NCI-H446 treated with DMSO at 0.1 percent for 48 hours (cell line): Measurements from ENCODE around the gene OR1J4.
"Not testable (repeated sequence)": the region's sequence is repeated elsewhere in the genome, so short reads cannot be mapped to it uniquely, and the experiment has no call there.

Experiments used
- DNase-seq: peaks from one replicate; lab custom pipeline; 2025; lab: John Stamatoyannopoulos, UW

Gene OR1J4

GRCh38 chr9:122518841-122519240, at the start of gene OR1J4:
TSS of gene OR1J4 (plus strand) at chr9:122519141. CDS start at chr9:122519141, 0 bp downstream.
- DNase-seq, result no peak

- DNase-seq, result no peak
Observed at GRCh38 chr9:122474561-122474960, 44.4 kb upstream of the OR1J4 start.

- DNase-seq, result no peak
Observed at GRCh38 chr9:122475717-122476116, 43.2 kb upstream of the OR1J4 start.

- DNase-seq, result no peak
Observed at GRCh38 chr9:122477346-122477745, 41.6 kb upstream of the OR1J4 start.

- DNase-seq, result no peak
Observed at GRCh38 chr9:122477826-122478225, 41.1 kb upstream of the OR1J4 start, which contains the start of gene OR1J1. TSS of gene OR1J1 (minus strand) at chr9:122477926. CDS start at chr9:122477926, 0 bp downstream.

GRCh38 chr9:122479062-122479461, 39.9 kb upstream of the OR1J4 start:
- no peak for DNase-seq

GRCh38 chr9:122498883-122499288, 20.1 kb upstream of the OR1J4 start:
- DNase-seq, result no peak

- no peak for DNase-seq
Observed at GRCh38 chr9:122506964-122507363, 12.0 kb upstream of the OR1J4 start.

GRCh38 chr9:122510502-122510901, 8.4 kb upstream of the OR1J4 start, which contains the start of gene OR1J2:
TSS of gene OR1J2 (plus strand) at chr9:122510802. CDS start at chr9:122510802, 0 bp downstream.
- no peak for DNase-seq

GRCh38 chr9:122518226-122518625, 715 bp upstream of the OR1J4 start:
- no peak for DNase-seq

- no peak for DNase-seq
Observed at GRCh38 chr9:122519376-122519775, 435 bp downstream of the OR1J4 start.

- DNase-seq, result no peak
Observed at GRCh38 chr9:122526602-122527001, 7.7 kb downstream of the OR1J4 start.

- DNase-seq, result no peak
Observed at GRCh38 chr9:122527193-122527592, 8.3 kb downstream of the OR1J4 start, which contains the start of gene OR1N1. TSS of gene OR1N1 (minus strand) at chr9:122527293. CDS start at chr9:122527293, 0 bp downstream.

- not testable (repeated sequence) for DNase-seq
Observed at GRCh38 chr9:122531157-122531556, 12.2 kb downstream of the OR1J4 start.

- no peak for DNase-seq
Observed at GRCh38 chr9:122536134-122536533, 17.2 kb downstream of the OR1J4 start.

GRCh38 chr9:122537066-122537465, 18.1 kb downstream of the OR1J4 start:
- not testable (repeated sequence) for DNase-seq

- no peak for DNase-seq
Observed at GRCh38 chr9:122538757-122539156, 19.8 kb downstream of the OR1J4 start.

- DNase-seq, result no peak
Observed at GRCh38 chr9:122546196-122546595, 27.3 kb downstream of the OR1J4 start.

GRCh38 chr9:122551371-122551770, 32.4 kb downstream of the OR1J4 start:
- no peak for DNase-seq

GRCh38 chr9:122552812-122553211, 33.9 kb downstream of the OR1J4 start, which contains the start of gene OR1N2:
TSS of gene OR1N2 (plus strand) at chr9:122553112. CDS start at chr9:122553212, 100 bp downstream.
- DNase-seq, result no peak

GRCh38 chr9:122561446-122561845, 42.5 kb downstream of the OR1J4 start:
- no peak for DNase-seq

GRCh38 chr9:122562134-122562760, 43.3 kb downstream of the OR1J4 start:
- DNase-seq, result no peak

GRCh38 chr9:122567901-122568300, 49.0 kb downstream of the OR1J4 start:
- no peak for DNase-seq
